HG03175 (cell line): ENCODE measurements around the gene TTC39A.

Experiments used
- ATAC-seq: cut with Tn5 transposase; IDR thresholded peaks from one replicate; pipeline ENCODE4 v1.9.1; 2021; ENCODE audit warnings: mild to moderate bottlenecking, moderate library complexity; ENCODE audit not compliant: unreplicated experiment

The TTC39A gene

GRCh38 chr1:51330331-51331201 is at the start of gene TTC39A:
TSS of gene TTC39A (minus strand) at chr1:51330562. CDS start at chr1:51330477, 85 bp downstream.
- ATAC-seq = no peak

- no peak for ATAC-seq
Observed at GRCh38 chr1:51378871-51379270, 48.5 kb upstream of the TTC39A start.

GRCh38 chr1:51373898-51374297 is 43.5 kb upstream of the TTC39A start:
- ATAC-seq = no peak

- ATAC-seq = no peak
Observed at GRCh38 chr1:51372561-51372960, 42.2 kb upstream of the TTC39A start.

- ATAC-seq = no peak
Observed at GRCh38 chr1:51369171-51369570, 38.8 kb upstream of the TTC39A start.

- ATAC-seq = no peak
Observed at GRCh38 chr1:51365774-51366173, 35.4 kb upstream of the TTC39A start.

- no peak for ATAC-seq
Observed at GRCh38 chr1:51359879-51360278, 29.5 kb upstream of the TTC39A start.

GRCh38 chr1:51355382-51355781 is 25.0 kb upstream of the TTC39A start:
- ATAC-seq = no peak

GRCh38 chr1:51354416-51354815 is 24.1 kb upstream of the TTC39A start:
- no peak for ATAC-seq

- ATAC-seq = no peak
Observed at GRCh38 chr1:51351907-51352306, 21.5 kb upstream of the TTC39A start.

- no peak for ATAC-seq
Observed at GRCh38 chr1:51349862-51350261, 19.5 kb upstream of the TTC39A start.

GRCh38 chr1:51348147-51348527 is 17.8 kb upstream of the TTC39A start:
- no peak for ATAC-seq

- no peak for ATAC-seq
Observed at GRCh38 chr1:51347398-51348146, 17.2 kb upstream of the TTC39A start.

- ATAC-seq = no peak
Observed at GRCh38 chr1:51346086-51346942, 16.0 kb upstream of the TTC39A start.

- ATAC-seq = no peak
Observed at GRCh38 chr1:51345300-51345687, 14.9 kb upstream of the TTC39A start.

- ATAC-seq = no peak
Observed at GRCh38 chr1:51344602-51345299, 14.4 kb upstream of the TTC39A start.

- no peak for ATAC-seq
Observed at GRCh38 chr1:51344276-51344601, 13.9 kb upstream of the TTC39A start.

- ATAC-seq = no peak
Observed at GRCh38 chr1:51343624-51344023, 13.3 kb upstream of the TTC39A start.

GRCh38 chr1:51342591-51343206 is 12.3 kb upstream of the TTC39A start:
- peak; percentile 7 for ATAC-seq

GRCh38 chr1:51341876-51342496 is 11.6 kb upstream of the TTC39A start:
- peak; percentile 55 for ATAC-seq
